K562 (cell line): ENCODE data around the gene SEMA5A.

Experiments used
- BCL6 ChIP-seq: fragments of 250-450 bp; sonication (Bioruptor Pico); IDR thresholded peaks from 2 replicates; pipeline ENCODE4 v1.4.0; 2020
- CTBP1 ChIP-seq: fragments of 450-650 bp; IDR thresholded peaks from 2 replicates; pipeline ENCODE4 v1.6.1; 2016; ENCODE audit warnings: borderline replicate concordance
- KAT7 ChIP-seq: sonication (generic); formaldehyde crosslinking; IDR thresholded peaks from 2 replicates; pipeline ENCODE4 v1.8.0; 2022; ENCODE audit warnings: missing genetic modification reagents, mild to moderate bottlenecking, borderline replicate concordance
- SAFB2 ChIP-seq: fragments of 200-400 bp; formaldehyde crosslinking; IDR thresholded peaks from 2 replicates; pipeline ENCODE4 v1.6.1; 2018; ENCODE audit warnings: borderline replicate concordance, low read length, low read depth, moderate library complexity; ENCODE audit not compliant: severe bottlenecking
- TBP ChIP-seq: optimal IDR thresholded peaks from 2 replicates; pipeline ENCODE3; 2011; ENCODE audit warnings: low read depth, low read length, improper control_type of control experiment
- TEAD2 ChIP-seq: fragments of 450-650 bp; IDR thresholded peaks from 2 replicates; pipeline ENCODE4 v1.6.1; 2016; ENCODE audit warnings: missing genetic modification characterization, control low read depth, missing compliant biosample characterization
- TF ChIP-seq, protein P1 (sequence below), 3 experiments: IDR thresholded peaks in 2 of 3; conservative IDR thresholded peaks in 1 of 3; 2 replicates each; pipeline ENCODE4 v1.5.1; 2011 to 2012; ENCODE audit warnings: low read length in 3 of 3, mild to moderate bottlenecking in 3 of 3, control low read depth in 2 of 3, improper control_type of control experiment in 1 of 3, inconsistent platforms in 1 of 3, low read depth in 1 of 3, mixed read lengths in 1 of 3, moderate library complexity in 1 of 3; ENCODE audit not compliant: insufficient read depth in 2 of 3
- TF ChIP-seq, protein P2 (sequence below): sonication (generic); formaldehyde crosslinking; IDR thresholded peaks from 2 replicates; pipeline ENCODE4 v1.9.0; 2022; ENCODE audit warnings: mild to moderate bottlenecking, missing genetic modification reagents

DNA sequence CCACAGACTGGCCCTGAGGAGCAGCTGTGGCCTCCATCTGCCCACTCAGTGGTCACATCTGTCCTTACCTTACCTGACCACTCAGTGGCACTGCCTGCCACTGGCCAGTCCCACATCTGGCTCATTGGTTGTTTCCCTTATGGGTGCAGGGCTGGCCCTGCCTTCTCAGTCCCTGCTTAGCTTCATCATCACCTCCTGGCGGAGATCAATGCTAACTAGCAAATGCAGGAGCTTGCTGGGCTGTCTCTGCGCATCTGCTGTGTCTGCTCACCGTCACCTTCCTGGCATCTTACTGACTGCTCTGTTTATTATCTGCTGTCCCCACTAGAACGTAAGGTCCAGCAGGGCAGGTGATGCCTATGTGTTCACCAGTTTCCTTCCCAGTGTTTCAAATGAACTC lies 356.9 kb downstream of the SEMA5A start:
- TF ChIP-seq, protein P1, sequence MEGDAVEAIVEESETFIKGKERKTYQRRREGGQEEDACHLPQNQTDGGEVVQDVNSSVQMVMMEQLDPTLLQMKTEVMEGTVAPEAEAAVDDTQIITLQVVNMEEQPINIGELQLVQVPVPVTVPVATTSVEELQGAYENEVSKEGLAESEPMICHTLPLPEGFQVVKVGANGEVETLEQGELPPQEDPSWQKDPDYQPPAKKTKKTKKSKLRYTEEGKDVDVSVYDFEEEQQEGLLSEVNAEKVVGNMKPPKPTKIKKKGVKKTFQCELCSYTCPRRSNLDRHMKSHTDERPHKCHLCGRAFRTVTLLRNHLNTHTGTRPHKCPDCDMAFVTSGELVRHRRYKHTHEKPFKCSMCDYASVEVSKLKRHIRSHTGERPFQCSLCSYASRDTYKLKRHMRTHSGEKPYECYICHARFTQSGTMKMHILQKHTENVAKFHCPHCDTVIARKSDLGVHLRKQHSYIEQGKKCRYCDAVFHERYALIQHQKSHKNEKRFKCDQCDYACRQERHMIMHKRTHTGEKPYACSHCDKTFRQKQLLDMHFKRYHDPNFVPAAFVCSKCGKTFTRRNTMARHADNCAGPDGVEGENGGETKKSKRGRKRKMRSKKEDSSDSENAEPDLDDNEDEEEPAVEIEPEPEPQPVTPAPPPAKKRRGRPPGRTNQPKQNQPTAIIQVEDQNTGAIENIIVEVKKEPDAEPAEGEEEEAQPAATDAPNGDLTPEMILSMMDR (IDR thresholded peaks at IDR 0.05 in 2 of 3, conservative IDR thresholded peaks at IDR 0.05 in 1 of 3; ENCODE audit: insufficient read depth in 2 of 3, low read depth in 1 of 3, low read length in 3 of 3) = 0 out of 6 replicates have a peak, but pooled peaks of 1 of the 3 experiments have one; percentile 6
- TF ChIP-seq BCL6 (CRISPR knock-in tag) (no peak), TEAD2 (tag) (no peak), SAFB2 (no peak), KAT7 (no peak), TBP (no peak), CTBP1 (no peak)
- TF ChIP-seq, protein P2, sequence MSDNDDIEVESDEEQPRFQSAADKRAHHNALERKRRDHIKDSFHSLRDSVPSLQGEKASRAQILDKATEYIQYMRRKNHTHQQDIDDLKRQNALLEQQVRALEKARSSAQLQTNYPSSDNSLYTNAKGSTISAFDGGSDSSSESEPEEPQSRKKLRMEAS (CRISPR knock-in tag) = no peak
